GM19324 (cell line): Measurements from ENCODE around the gene IRGC.
"Not testable (repeated sequence)": the region's sequence is repeated elsewhere in the genome, so short reads cannot be mapped to it uniquely, and the experiment has no call there.

ENCODE experiments used
- ATAC-seq: cut with Tn5 transposase; IDR thresholded peaks from one replicate; pipeline ENCODE4 v1.9.1; 2021; ENCODE audit warnings: mild to moderate bottlenecking, moderate library complexity; ENCODE audit not compliant: unreplicated experiment, low FRiP score

Gene IRGC

DNA sequence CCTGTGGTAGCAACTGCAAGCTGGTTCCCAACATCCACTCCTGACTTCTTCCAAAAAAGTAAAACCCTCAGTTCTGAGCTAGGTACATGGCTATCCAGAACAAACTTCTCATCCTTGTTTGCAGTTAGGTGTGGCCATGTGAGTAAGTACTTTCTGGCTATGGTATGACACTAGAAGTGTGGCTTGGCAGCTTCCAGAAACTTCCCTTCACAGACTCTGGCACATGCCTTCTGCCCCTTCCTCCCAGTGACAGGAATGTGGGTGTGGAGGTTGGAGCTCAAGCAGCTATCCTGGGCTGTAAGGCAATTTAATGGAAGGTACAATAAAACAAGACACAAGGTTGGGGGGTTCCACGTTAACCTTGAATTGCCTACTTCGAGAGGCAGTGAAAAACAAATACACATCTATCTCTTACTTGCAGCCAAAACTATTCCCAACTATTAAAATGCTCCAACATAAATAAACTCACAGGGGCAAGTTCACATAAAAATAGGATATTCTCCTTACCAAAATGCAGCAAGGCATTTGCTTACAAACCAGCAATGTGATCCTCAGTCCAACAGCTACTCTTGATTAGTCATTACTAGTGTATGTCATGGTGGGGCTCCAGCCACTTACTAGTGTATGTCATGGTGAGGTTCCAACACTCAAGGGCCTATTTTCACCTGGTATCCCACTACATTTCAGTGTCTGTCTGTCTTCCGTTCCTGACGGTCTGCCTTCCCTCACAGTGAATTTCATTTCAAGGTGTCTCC lies 35.8 kb downstream of the IRGC start:
- no peak for ATAC-seq

DNA sequence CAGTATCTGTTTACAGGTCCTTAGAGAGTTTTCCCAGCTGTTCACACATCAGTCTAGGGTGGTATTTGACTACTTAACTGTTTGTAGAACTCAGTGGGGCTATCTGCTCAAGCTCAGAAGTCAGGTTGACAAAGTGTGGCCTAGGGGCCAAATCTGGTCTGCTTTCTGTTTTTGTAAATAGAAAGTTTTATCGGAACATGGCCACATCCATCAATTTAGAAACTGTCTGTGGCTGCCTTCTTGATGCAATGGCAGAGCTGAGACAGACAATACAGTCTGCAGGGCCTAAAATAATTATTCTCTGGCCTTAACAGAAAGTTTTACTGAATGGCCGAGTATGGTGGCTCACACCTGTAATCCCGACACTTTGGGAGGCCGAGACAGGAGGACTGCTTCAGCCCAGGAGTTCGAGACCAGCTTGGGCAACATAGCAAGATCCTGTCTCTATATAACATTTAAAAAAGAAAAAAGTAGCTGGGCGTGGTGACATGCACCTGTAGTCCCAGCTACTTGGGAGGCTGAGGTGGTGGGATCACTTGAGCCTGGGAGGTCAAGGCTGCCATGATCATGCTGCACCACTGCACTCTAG lies 36.5 kb downstream of the IRGC start:
- ATAC-seq: no peak

DNA sequence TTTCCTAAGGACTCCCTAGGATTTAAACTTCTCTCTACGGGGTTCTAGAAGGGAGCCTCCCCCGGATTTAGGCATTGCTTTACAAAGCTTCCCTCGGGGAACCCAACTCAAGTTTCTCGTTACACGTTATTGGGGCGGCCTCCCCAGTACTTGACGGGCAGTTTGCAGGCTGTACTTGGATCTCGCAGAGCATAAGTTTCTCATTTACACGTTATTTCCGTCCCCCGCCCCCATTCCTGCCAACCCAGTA lies 38.3 kb downstream of the IRGC start:
- no peak for ATAC-seq

DNA sequence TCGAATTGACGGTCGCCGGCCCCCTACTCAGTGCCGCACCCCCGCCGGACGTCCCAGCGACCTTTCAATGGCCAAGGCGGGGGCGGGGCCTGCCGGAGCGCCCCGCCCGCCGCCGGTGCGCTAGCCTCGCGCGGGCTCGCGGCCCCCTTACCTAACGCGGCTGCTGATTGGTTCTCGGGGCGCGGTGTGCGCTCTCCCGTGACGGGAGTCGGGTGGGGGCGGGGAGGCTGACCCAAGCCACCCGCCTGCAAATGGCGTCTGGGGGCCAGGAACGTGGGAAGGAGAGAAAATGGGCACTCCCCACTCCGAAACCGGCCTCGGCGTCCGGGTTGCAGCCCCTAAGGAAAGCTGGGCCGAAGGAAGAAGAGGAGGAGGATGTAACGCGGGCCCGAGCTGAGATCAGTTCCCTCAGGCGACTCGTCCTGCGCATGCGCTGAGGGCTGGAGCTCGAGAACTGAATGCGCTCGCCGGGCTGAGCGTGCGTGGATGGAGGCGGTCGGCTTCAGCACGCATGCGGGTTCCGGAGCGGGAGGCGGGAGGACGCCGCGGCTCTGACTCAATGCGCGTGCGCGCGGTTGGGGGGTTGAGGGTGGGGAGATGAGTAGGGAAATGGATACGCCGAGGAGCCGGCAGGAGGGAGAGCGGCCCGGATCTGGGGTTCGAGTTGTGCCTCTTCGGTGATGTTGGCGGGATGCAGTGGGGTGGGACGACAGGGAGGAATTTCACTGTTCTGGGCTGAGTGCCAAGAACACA lies 38.8 kb downstream of the IRGC start, which contains the start of gene SMG9:
Gene SMG9 (minus strand): TSS at position 460 of the 753 bp plus-strand sequence. CDS start 4,221 bp downstream, outside the sequence.
- ATAC-seq: peak; percentile 77

DNA sequence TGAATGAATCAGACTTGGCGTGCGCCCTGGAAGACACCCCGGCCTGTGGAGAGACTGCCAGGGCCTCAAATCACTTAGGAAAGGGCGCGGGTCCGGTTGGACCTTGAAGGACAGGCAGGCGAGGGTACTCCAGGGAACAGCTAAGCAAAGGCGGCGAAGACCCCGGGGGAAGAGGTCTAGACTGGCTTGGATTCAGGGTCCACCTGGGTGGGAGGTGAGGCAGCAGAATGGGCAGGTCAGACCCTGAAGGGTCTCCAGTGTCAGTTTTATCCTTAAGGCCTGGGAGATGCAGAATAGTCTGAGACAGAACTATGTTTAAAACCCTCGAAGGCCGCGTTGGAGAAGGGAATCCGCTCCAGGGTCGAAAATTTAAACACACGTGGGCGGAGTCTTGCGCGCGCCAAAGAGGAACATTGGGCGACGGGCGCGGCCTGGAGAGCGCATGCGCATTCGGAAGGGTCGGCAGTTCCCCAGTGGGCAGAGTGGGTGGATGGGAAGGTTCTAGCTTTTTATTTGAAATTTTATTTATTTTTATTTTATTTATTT lies 39.5 kb downstream of the IRGC start:
- peak; percentile 24 for ATAC-seq

DNA sequence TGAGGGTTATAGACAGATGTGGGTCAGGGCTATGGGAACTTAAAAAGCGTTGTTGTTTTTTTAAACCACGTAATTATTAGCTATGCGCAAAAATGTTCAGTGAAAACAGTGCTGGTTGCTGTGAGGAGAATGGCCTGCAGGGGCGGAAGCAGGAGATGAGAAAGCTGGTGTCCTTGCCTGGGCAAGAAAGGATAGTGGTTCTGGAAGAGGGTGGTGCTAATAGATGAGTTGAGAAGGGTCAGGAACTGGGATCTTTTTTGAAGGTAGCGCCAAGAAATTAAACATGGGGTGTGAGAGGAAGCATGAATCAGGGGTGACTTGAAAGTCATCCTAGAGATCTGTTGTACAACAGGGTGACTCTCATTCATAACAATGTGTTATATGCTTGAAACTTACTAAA lies 43.6 kb downstream of the IRGC start:
- ATAC-seq: no peak

DNA sequence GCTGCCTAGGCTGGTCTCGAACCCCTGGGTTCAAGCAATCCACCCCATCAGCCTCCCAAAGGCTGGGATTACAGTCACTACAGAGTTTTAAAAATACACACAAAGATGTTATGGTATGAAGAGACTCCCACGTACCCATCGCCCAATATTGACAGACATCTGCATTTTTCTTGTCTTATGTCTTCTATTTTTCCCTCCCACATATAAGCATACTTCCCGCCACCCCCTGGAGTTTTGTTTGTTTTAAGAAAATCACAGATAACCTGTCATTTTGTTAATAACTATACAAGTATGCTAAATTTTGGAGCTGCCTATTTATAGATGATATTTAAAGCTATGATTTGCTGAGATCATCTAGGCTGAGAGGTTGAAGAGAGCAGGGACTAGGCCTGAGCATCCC lies 45.1 kb downstream of the IRGC start:
- no peak for ATAC-seq

DNA sequence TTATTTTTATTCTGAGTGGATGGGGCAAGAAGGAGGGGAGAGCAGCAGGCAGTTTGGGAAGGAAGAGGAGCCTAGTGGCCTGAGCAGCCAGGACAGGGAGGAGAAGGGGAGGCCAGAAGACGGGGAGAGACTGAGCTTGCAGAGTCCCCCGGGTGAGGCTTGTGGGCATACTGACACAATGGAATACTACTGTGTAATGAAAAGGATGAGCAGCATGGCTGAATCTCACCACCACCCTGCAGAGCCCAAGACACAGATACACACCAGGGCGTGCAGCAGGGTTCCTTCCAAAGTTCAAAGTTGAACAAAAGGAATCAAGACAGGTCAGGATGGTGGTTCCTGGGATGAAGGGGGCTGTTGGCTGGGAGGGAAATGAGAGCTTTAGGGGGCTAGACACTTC lies 46.9 kb downstream of the IRGC start:
- ATAC-seq: no peak

DNA sequence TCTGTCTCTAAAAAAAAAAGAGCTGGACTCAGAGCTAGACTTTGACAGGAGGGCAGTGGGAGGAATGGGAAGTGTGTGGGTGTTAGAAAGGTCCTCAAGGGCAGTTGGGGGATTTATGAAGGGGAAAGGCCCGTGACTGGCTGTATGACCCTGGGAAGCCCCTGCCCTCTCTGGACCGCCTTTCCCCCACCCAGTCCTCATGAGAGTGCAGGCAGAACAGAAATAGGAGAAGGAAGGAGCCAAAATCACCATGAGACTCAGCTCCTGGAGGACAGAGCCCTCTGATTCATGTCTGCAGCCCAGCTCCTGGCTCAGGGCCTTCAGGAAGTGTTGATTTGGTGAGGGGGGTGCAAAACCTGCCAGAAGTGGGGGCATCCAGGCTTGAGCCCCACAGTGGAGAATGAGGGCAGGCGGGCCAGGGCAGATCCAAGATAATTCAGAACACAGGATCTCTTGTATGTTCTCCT lies 47.6 kb downstream of the IRGC start:
- no peak for ATAC-seq

DNA sequence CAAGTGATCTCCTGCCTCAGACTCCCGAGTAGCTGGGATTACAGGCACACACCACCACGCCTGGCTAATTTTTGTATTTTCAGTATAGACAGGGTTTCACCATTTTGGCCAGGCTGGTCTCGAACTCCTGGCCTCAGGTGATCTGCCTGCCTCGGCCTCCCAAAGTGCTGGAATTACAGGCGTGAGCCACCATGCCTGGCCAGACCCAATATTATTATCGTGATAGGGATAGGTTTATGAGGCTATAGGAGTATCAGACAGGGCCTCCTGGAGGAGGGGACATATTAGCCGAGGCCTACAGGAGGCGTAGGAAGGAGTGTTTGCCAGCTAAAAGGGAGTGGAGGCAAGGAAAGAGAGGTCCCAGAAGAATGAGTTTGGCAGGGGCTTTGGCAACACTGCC lies 48.8 kb downstream of the IRGC start:
- ATAC-seq: not testable (repeated sequence)

DNA sequence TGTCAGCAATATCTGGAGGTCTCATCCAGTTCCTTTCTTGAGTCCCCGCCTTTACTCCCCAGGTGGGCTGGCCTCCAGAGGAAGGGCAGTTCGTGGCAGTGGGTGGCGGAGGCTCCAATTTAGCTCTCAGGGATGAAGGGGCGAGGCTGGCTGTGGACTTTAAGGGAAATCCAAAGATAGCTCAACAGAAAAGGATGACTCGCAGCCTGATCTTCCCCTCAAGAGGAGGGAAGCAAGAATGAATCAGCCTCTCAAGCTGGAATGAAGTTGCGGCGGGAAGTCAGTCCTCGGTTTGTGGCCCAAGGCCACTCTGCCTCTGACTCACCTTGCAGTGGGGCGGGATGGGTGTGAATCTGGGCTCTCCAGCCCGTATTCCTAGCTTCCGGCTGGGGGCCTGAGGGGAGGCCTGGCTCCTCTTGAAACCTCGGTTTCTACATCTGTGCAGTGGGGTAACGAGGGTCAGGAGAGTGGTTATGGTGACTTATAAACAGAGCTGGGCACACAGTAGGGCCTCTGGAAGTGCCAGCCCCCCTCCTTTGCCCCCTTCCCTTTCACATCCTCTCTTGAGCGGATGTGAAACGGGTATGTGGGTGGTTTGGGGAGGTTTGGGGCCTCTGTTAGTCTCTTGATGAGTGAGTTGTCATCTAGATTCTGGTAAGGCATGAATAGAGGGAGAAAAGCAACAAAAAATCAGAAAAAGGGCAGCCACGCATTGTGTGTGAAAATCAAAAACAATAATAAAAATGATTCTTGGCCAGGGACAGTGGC lies 49.4 kb downstream of the IRGC start:
- ATAC-seq: peak; percentile 64

DNA sequence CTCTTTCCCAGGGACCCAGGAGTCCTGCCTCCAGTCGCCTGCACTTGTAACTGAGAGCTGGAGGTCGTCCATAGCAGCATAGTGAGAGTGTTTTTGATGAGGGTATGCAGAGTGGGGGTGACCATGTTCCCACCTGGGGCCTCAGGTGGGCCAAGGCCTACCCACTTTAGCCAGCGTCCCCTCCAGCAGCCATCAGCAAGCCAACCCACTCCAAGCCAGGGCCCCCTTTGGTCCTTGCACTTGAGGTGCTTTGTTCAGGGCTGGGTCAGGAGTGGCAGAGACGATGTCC lies 50.8 kb downstream of the IRGC start:
- no peak for ATAC-seq

DNA sequence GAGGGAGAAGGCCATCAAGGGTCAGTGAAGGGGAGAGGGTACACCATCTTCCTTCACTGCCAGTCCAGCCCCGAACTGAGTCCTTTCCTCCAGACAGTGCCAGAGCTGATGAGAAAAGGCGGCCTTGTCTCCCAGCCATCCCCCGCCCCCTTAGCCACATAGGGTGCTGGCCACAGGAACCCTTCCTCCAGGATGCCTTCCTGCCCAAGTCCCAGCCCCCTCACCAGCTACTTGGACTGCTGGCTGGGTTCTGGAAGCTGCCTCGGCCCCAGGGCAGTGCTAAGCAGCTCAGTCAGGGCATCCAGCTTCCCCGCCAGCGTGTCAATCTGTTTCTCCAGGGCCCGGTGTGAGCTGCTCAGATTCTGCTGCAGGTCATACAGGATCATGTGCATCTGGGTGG lies 51.4 kb downstream of the IRGC start:
- ATAC-seq: no peak

DNA sequence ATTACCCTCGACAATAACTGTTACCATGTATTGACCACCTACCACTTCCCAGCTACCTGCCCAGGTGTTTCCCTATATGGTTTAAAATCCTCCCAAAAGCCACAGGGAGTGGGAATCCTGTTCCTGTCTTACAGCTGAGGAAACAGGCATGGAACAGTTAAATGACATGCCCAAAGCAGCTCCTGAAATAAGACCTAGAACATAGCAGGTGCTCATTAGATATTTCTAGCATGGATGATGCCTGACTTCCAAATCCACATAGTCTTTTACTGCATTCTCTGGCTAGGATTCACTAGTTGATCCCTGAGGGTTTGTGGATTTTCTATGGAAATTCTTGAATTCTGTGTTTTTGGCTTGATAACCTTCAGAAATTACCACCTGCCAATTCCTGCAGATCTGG lies 51.9 kb downstream of the IRGC start:
- no peak for ATAC-seq

DNA sequence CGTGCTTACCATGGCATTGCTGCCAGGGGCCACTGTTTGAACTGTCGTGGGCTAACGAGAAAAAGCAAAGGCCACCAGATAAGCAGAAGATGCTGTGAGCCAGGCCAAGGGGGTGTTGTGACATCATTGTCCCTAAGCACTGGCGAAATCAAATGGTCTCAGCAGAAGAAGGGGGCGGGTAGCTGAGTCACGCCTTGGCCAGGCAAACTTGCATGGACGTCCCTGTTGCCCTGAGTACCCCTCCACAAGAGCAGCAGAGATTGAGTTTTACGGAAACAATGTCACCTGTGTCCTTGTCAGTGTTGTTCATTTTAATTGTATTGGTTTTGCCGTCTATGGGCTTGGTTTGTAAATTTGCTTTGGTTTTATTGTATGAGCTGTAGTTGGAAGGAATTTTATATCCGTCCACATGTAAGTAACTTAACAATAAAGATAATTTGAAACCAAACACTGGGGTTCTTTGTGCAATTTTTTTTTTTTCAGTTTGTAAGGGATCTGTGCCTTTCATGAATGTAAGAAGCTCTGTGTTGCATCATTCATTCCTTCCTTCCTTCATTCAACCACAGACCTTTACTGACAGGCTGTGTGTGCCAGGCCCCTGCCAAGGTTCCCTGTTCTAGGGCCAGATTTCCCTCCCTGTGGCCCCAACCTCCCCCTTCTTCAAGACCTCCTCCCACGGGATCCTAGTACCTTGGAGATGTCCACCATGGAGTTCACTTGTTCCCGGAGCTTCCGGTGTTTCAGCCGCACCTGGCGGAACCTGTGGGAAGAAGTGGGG lies 52.6 kb downstream of the IRGC start:
- ATAC-seq: no peak

DNA sequence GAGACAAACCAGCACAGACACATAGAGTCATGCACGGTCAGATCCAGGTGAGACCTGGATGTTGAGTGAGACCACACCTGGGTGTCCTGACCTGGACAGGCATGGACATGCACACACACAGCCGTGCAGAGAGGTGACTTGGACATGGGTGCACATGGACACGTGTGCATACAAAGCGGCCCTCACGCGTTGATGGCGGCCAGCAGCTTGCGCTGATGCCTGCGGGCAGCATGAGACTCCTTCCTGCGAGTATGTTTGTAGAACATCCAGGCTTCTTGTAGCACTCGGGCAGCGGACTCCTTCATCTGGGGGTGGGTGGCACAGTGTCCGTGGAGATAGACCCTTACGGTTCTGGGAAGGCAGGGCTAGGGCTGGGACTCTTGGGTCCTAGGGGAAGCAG lies 53.4 kb downstream of the IRGC start:
- no peak for ATAC-seq
